ENCODE results near the gene KIAA1671. TPM values are rescaled to one million over a fixed set of nuclear protein-coding genes. Genes with fewer than 3 reads are reported as not detected.
"Not testable (repeated sequence)": the region's sequence is repeated elsewhere in the genome, so short reads cannot be mapped to it uniquely, and the experiment has no call there.

KIAA1671 gene
- total RNA-seq, 1 donor from 2014 or later: 43.3 TPM

DNA sequence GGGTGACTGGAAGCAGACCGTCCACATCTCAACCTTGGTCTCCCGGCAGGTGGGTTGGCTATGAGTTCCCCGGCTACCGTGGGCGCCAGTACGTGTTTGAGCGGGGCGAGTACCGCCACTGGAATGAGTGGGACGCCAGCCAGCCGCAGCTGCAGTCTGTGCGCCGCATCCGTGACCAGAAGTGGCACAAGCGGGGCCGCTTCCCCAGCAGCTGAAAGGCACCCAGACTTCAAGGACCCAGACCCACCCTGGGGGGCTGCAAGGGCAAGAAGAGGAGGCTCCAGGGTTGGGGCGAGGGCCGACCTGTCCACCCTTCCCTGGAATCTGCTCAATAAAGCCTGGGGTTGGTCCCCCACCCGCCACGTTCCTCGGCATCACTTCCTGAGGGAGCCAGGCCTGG lies 254.5 kb downstream of the KIAA1671 start:
- no peak for ATAC-seq

DNA sequence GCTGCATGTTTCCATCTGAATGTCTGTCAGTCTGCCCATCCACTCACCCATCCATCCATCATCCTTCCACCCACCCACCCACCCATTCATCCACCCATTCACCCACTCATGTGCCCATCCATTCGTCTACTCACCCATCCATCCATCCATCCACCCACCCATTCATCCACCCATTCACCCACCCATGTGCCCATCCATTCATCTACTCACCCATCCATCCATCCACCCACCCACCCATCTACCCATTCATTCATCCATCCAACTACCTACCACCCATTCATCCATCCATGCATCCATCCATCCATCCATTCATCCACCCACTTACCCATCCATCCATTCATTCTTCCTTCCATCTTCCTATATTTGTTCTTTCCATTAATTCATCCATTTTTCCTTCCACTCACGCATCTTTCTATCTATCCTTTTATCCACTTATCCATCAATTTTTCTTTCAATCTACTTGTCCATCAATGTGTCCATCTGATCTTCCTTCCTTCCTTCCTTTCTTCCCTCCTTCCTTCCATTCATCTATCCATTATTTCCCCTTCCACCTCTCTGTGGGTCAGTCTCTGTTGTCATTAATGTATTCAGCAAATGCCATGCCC lies 255.1 kb downstream of the KIAA1671 start:
- no peak for ATAC-seq

DNA sequence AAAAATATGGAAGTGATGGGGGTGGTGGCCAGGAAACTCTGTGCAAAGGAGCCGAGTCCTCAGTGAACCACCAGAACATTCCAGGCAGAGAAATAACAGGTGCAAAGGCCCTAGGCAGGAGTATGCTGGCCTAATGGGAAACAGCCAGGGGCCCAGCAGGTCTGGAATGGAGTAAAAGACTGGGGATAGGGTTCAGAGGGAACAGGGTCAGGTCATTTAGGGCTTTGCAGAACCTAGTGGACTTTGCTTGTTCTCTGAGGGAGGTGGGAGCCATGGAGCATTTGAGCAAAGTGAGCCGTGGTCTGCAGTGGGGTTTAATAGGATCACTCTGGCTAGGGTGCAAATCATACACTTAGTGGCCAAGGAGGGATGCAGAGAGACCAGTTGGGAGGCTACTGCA lies 255.8 kb downstream of the KIAA1671 start:
- ATAC-seq: no peak

DNA sequence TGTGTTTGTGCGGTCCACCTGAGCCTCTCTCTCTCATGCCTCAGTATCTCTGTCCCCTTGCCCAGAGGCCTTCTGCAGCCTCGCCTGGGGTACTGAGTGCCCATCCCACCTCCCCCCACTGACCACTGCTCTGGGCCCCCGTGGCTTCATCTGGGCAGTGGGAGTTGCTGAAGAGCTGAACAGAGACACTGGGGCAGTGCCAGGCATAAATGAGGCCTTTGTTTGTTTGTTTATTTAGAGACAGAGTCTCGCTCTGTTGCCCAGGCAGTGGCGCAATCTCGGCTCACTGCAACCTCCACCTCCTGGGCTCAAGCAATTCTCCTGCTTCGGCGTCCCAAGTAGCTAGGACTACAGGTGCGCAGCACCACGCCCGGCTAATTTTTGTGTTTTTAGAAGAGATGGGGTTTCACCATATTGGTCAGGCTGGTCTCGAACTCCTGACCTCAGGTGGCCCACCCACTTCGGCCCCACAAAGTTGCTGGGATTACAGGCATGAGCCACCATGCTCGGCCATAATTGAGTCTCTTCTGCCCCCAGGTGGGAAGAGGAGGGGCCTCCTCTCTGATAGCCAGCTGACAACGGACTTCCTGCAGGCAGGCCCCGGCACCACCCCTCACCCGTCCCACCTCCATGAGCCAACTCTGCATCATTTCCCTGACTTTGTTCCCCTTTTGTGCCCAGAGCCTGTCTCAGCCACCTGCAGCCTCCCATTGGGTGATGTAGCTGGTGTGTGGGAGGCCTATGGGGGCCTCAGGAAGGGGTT lies 256.4 kb downstream of the KIAA1671 start:
- no peak for ATAC-seq

DNA sequence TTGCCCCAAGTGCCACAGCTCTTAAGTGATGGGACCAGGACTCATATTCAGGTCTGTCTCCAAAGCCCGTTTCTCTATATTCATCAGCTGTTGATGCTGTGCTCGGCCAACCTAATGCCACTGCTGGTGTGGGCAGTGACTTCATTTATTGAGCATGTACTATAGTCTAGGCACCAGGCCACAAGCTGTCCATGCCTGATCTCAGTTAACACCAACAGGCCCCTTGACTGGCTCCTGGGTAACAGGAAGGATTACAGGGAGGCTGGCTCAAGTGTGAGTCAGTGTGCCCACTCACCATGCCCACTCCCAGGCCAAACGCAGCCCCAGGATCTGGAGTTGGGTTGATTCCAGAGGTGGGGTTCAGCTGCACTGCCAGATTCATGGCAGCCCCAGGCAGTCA lies 258.3 kb downstream of the KIAA1671 start:
- ATAC-seq: no peak

DNA sequence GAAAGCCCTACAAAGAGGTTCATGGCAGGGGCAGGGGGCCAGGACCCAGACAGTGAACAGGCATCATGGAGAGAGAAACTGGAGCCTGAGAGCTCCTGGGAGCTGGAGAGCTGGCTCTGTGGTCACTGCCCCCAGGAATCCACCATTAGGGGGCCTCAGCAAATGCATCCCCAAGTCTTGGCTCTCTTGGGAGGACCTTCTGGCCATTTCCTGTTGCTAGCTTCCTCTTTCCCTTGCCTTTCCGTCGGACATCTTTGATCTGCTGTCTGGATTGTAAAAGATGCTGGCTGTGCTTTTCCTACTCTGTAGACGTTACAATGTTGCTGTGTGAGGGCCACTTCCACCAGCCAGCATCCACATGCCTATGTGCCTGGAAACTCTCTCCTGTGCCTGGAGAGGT lies 259.8 kb downstream of the KIAA1671 start:
- ATAC-seq: no peak

DNA sequence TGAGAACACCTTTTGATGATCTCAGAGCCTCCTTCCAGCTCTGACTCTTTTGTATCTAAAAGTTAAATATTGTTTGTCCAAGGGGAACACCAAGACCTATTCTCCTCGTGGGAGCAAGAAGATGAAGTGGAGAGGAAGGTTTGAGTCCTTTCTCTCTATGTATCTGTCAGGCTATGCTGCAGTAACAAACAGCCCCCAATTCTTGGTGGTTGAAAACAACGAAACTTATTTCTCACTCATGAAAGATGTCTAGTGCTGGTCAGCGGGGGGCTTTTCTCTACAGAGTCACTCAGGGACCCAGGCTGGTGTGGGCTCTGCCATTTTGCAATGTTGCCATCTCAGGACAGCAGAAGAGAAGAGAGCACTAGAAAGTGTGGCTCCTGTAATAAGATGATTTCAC lies 260.7 kb downstream of the KIAA1671 start:
- ATAC-seq: no peak

DNA sequence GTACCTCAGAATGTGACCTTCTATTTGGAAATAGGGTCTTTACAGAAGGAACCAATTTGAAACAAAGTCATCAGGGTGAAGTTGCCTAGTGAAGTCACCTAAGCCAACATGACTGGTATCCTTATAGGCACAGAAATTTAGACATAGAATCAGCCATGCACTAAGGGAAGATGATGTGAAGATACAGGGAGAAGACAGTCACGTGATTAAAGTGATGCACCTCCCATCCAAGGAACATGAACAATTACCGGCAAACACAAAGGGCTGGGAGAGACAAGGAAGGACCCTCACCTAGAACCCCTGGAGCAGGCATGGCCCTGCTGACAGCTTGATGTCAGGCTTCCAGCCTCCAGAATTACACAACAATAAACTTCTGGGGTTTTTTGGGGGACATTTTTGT lies 263.7 kb downstream of the KIAA1671 start:
- no peak for ATAC-seq

DNA sequence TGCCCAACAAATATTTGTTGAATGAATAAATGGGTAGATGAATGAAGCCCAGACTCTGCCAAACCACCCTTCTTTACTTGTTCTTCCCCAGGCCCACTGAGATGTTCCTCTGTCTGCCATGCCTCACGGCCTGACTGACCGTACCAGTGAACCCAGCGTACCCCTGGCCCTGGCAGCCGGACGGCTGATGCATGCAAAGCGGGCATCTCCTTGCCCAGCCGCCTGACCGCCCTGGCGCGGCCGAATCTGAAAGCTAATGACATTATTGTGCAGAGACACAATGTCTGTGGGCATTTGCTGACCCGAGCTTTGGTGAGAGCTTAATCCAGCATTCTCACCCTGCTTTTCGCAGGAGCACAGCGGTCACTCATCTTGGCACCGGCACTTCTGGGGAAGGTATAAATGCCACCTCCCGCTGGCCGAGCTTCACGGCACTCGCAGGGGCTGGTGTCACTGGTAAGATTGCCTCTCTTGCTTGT lies 266.7 kb downstream of the KIAA1671 start, which contains the start of gene CRYBB2:
Gene CRYBB2 (plus strand): TSS at position 429 of the 479 bp plus-strand sequence. CDS start 1,791 bp downstream, outside the sequence.
- ATAC-seq: no peak

DNA sequence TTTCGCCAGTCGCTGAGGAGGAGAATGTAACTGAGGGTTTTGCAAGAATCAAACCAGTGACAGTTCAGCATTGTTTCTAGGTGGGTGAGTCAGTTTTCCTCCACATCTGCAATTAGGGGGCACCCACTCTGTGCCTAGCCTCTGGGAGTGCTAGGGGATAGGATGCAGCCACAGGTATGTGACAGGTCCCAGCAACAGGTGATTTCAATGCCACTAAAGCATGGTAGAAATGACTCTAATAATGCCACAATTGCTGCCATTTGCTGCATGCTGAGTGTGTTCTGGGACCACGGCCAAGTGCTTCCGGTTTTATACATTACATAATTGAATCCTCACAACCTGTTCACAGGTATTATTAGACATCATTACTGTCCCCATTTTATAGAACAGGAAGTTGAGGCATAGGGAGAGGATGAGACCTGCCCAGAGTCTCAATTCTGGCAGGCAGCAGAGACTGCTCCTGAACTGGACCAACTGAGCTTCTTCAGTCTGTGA lies 267.5 kb downstream of the KIAA1671 start:
- ATAC-seq: peak; percentile 42

DNA sequence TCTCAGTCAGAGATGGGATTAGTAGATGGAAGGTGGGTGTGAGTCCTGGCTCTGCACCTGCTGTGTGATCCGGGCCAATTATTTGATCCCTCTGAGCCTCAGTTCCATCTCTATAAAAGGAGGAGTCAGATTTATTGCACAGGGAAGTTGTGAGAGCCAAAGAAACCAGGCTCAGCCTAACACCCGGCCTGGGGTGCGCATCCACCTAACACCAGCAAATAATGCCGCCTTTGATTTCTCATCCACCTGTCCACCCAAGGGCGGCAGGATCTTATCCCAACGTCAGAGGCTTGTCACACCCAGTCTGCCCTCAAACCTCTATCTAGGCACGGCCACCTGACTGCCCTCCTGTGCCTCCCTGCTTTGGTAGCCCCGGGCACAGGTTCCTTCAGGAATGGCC lies 269.3 kb downstream of the KIAA1671 start:
- no peak for ATAC-seq

DNA sequence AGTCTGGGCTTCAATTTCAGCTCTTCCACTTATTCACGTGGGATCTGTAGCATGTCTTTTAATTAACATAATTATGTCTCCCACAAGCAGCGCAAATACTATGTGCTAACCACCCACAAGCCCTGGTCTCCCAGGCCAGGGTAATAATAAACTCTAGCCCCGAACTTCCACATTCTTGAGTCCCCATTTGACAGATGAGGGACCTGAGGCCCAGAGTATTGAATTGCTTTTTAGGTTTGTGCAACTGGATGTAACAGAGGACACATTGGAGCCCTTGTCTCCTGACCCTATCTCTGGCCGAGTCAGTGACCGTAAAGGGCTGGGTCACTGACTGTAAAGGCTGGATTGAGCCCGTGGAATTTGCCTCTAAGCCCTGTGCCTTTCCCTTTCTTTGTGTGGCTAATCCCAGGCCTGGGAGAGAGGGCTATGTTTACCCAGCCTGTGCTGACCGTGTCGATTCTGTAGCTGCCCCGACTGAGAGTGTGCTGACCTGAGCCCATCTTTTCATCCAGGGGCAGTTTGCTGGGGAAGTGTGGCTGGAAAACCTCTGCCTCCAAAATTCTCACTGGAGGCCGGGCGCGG lies 270.8 kb downstream of the KIAA1671 start:
- ATAC-seq: no peak

DNA sequence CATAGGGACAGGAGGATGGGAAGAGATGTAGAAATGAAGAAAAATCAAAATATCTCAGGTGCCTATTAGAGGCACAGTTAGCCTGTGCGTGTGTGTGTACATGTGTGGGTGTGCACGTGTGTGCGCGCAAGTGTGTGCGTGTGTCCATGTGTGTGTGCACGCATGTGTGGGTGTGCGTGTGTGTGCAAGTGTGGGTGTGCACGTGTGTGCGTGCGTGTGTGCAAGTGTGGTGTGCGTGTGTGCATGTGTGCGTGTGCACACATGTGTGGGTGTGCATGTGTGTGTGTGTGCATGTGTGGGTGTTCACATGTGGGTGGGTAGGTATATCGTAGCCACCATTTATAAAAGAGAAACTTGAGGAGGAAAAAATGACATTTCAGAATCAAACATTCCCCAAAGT lies 276.3 kb downstream of the KIAA1671 start:
- no peak for ATAC-seq

DNA sequence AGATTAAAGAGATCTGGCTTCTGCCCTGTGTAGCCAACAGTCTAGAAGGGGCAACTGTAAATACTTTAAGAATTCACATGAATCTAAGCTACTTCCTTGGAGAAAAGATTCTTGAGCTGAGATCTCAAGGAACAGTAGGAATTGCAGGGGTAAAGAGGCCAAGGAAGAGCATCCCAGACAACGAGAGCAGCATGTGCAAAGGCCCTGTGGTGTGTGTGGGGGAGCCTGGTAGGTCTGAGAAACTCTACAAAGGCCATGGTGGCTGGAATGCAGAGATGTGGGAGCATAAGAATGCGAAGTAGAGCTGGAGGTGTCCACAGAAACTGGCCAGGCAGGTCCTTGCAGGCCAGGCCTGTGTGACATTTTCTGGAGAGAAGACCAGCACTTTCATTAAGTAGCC lies 278.2 kb downstream of the KIAA1671 start:
- ATAC-seq: not testable (repeated sequence)

DNA sequence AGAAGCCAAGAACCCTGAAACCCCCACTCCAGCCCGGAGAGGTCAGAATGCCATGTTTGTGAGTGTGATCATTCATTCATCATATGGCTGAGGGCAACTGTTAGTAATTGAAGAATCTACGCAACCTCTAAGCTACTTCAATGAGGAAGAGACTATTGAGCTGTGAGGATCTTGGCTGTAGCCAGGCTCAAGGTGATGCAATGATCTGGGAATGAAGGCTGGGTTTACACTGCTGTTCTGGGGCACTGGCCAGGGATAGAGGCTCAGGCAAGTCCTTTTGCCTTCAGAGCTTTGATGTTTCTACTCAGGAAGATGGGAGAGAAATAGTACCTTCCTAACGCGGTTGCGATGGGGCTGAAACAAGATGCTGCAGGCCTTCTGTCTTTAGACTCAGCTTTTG lies 279.8 kb downstream of the KIAA1671 start:
- peak; percentile 58 for ATAC-seq

DNA sequence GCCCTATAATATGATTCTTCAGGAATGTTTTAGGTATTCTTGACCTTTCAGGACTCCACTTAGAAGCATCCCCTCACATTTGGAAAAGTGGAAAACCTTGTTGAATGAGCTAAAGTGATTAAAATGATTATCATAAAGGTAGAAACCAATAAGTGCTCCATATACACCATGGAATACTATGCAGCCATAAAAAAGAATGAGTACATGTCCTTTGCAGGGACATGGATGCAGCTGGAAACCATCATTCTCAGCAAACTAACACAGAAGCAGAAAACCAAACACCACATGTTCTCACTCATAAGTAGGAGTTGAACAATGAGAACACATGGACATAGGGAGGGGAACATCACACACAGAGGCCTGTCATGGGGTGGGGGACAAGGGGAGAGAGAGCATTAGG lies 281.2 kb downstream of the KIAA1671 start:
- ATAC-seq: not testable (repeated sequence)

DNA sequence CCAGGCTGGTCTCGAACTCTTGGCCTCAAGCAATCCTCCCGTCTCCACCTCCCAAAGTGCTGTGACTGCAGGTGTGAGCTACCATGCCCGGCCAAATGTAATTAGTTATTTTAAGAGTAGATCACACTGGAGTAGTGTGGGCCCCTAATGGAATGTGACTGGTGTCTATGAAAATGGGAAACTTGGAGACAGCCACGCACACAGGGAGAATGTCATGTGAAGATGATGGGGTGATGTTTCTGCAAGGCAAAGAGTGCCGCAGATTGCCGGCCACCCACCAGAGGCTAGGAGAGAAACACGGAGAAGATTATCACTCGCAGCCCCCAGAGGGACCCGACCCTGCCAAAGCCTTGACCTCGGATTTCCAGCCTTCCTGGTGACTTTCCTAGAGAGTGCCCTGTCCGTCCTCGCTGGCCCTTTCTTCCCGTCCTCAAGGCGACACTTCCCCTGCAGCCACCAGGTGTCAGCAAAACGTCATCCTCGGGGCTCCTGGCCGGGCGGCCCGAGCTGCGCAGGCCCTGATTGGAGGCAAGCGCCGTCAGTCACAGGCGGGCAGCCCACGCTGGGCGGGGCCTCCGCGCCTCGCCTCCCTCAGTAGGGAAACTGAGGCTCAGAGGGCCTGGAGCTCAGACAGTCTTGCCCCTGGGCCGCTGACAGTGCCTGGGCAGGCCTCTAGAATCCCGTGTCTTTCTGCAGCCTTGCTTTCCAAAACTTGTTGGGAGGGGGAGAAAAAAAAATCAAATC lies 283.2 kb downstream of the KIAA1671 start:
- ATAC-seq: peak; percentile 93

DNA sequence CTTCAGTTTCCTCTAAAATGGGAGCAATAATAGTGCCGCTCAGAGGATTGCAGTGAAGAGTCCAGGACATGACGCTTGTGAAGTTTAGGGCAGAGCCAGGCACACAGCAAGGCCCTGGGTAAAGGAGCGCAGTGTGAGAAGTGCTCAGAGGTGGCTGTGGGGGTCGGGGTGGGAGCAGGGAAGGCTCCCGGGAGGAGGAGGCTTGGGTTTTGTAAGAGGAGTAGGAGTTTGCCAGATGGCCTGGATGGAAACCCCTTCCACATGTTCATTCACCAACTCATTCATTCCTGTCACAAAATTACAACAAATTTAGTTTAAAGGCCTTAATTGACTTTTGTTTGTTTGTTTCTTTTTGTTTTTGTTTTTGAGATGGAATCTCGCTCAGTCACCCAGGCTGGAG lies 283.9 kb downstream of the KIAA1671 start:
- no peak for ATAC-seq

DNA sequence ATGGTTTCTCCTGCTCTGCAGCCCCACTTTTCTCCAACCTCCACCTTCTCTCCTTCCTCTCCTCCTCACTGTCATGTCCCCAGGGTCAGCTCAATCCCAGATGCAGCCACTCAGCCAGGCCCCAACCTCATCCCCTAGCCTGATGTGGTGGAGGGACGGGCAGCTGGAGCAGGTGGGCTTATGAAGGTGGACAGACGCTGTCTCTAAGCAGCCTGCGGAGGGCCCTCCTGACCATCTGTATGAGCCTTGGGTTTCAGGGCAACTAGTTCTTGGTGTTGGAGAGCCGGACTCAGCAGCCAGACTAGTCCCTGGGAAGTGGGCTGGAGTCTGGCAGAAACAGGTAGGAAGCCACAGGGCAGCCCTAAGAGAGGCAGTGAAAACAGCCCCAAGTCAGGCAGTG lies 285.0 kb downstream of the KIAA1671 start:
- no peak for ATAC-seq

DNA sequence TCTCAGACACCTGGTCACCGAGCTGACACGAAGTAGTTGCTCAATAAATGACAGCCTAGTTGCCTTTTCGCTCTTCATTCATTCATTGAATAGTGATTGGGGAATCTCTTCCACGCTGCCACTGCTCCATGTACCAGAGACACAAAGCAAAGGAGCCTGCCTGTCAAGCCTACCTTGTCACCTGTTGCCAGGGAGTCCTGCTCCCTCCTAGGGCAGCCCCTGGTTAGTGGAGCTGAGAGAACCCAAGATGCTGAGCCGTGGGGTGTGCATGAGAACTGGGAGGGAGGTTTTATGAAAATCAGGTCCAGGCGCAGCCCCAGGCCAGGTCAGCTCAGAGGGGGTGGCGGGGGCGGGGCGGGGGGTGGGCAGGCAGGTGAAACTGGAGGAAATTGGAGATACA lies 285.5 kb downstream of the KIAA1671 start:
- ATAC-seq: not testable (repeated sequence)
